GM21528 (cell line): ENCODE data around the gene VDR.

Experiments
- ATAC-seq: cut with Tn5 transposase; IDR thresholded peaks from one replicate; pipeline ENCODE4 v1.9.1; 2021; ENCODE audit warnings: mild to moderate bottlenecking, moderate library complexity; ENCODE audit not compliant: unreplicated experiment, low FRiP score

The VDR gene

DNA sequence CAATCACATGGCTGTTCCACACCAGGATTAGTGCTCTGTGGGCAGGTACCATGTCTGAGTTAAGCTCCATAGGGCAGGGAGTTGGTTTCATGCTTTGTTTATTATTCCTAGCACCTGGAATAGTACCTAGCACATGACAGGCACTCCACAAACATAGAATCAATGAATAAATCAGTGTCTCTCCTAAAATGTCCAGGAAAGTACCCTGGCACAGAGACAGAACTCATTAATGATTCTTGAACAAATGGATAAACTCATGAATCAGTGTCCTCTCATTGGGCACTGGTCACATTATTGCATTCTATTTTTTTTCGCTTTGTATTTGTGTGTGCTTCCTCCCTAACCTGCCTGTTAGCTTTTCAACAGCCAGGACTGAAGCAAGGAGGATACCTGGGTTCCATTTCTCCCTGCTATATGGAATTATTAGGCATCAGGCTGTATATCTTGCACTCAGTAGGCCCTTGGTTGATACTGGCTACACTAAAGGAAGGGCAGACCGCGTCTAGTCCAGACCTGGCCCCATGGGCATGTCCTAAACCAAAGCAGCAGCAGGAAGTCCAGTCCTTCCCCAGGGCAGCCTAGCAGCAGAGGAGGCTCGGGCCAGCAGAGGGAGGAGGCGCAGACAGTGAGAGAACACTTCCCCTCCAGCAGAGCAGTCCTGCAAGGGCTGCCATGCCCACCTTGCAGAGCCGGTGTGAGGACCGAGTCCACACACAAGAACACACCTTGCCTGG lies 103.5 kb downstream of the VDR start:
- ATAC-seq: no peak

DNA sequence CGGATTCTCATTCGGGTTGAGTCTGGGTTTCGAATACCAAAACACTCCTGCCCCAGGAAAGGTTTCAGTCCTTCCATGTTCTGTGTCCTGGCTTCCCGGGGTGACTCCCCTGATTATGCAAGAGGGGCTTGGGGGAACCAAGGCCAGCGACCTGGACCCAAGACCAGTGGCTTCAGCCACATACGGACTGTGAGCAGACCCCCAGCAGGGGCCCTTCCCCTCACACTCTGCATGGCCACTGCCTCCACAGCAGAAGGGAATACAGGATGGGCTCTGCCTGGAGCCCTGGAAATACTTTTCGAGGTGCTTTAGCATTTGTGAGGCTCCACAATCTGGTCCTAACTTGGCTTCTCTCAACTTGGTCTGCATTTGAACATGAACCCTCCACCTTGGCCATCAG lies 104.2 kb downstream of the VDR start:
- ATAC-seq: no peak

DNA sequence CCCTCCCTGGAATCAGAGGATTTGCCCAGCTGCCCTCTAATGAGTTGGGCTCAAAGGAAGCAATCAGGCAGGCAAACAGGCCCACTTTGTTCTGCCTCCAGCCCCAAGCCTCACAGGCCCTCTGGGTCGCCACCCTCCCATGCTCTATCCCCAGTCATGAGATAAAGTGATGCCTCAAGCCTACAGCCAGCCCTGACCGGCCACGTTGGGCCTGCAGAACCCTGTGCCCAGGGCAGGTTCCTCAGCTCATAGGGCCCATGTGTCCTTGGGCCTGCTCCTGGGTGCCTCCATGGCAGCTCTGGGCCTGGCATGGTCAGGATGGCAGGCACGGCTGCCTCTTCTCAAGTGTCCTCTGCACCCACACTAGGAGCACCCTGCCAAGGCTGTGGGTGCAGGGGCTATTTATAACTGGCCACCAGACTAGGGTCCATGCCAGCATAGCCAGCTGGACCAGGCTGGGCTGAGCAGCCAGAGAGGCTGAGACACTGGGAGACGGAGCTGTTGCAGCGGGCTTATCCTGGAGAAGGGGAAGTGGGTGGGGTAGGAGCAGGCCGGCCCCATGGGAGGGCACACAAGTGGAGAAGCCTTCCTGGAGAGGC lies 105.3 kb downstream of the VDR start:
- ATAC-seq: no peak

DNA sequence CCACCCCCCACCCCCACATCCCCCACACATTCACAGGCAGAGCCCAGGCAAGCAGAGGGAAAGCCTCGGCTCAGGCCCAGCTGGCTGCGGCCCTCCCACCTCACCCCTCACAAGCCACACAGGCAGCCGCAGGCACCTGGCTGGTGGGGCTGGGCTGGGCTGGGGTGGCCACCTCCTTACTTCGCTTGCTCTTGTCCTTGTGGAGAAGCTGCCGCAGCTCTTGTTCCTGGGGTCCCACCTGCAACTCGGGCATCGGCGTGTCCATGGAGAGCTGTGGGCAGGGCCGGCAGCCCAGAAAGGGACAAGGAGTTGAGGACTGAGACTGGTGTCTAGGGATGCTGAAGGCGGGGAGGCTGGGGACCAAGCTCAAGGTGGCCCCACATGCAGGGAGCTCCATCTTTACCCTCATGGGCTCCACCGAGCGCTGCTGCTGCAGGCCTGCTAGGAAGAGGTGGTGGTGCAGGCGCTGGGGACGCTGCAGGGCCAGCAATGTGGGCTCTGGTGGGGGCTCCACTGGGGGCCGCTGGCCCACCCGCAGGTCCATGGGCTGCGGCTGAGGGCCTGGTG lies 106.3 kb downstream of the VDR start:
- no peak for ATAC-seq

DNA sequence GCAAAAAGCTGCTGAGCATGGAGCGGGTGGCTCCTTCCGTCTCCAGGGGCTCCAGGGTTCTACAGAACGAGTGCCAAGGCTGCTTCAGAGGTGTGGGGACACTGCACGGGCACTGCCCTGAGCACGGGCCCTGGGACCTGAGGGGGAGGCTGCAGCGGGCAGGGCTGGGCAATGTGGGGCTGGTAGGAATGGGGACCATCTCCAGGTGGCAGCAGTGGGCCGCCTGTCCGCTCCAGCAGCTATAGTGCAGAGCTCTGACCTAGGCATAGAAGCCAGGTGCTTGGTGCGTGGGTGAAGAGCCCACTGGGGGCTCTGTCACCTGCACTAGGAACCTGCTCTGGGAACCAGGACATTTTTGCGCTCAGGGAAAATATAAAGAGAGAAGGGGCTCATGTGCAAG lies 107.4 kb downstream of the VDR start:
- ATAC-seq: no peak

DNA sequence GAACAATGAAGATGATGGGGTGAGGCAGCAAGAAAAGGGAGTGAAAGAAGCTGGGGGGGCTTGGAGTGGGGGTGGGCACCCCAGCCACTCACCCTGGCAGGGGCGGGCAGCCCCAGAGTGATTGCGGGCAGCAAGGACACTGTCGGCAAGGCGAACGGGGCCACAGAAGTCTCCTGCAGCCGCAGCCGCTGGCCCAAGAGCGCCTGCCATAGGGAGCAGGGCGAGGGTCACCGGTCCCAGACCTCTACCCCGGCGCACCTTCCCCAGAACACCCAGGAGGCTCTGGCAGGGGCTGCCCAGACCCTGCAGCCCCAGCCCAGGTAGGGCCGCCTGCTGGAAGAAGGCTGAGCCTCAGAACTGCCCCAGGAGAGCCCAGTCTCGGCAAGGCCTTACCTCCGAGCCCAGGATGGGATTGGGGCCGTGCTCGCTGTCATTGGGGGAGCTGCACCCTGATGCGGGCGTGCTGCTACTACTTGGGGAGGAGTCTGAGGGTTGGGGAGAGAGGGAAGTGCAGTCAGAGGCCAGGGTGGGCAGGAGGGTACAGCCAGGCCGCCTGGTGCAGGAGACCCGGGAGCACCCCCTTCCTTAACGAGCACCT lies 108.9 kb downstream of the VDR start:
- no peak for ATAC-seq

DNA sequence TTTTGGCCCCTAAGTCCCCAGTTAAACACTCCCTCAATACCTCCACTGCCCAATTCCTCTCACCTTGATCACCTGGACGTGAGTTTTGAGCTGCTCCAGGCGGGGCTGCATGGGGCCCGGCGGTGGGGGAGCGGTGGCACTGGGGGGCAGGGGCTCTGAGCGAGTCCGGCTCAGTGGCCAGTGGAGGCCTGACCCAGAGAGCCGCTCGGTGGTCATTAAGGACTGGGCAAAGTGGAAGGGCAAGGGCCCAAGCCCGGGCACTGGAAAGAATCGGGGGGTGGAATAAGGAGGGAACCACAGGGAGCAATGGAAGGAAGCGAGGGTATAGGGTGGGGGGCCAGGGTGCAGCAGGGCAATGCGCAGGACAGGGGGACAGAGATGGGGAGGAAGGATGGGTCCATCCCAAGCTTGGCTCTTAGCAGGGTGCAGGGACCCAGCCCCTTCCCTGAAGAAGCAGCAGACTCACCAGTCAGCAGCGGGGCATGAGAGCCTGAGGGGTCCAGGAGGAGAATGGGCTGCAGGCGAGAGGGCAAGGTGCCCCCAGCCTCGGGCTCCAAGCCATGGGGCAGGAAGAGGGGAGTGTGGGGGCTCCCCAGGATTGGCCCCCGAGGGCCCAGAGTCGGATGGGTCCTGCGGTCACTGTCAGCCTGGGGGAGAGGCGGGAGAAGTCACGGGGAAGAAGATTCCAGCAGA lies 109.5 kb downstream of the VDR start:
- ATAC-seq: no peak

DNA sequence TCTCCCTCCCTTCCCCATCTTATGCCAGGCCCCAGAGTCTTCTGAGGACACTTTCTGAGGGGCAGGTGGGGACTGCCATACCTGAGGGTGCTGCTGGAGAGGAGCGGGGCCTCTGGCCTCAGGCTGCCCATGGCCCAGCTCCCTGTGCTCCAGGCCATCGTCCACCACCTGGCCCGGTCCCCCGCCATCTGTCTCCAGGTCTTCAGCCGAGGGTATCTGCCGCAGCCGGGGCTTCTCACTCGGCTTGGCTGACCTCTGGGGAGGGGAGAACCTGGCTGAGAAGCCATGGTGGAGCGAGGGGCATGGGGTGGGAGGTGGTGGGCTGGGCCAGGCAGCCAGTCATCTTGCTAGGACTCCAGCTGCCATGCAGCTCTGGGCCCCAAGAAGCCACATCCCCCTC lies 110.1 kb downstream of the VDR start:
- ATAC-seq: no peak

DNA sequence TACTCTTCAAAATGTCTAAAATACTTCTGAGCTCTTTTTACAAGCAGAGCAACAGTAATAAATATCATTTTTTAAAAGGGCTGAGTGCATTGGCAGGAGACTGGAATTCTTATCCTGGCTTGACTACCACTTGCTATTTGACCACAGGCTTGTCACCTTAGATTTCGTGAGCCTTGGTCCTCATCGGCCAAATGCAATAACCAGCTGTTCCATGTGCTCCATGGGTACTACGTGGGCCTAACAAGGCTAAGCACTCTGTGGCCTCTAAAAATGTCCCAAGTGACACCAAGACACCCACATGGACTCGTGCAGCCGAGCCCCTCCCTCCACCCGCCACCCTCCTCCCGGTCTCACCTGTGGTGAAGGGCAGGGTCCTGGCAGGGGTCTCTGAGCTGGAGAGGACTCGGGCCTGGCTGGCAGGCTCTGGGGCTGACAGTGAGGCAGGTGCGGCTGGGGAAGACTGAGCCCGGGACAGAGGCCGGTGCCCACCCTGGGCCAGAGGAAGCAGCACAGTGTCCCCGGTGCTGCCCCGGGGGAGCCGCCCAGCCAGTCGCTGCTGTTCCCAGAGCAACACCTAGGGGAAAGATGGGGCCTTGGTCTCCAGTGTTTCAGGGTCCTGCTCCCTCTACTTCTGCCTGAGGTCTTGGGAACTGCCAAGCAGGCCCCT lies 111.6 kb downstream of the VDR start:
- ATAC-seq: no peak

DNA sequence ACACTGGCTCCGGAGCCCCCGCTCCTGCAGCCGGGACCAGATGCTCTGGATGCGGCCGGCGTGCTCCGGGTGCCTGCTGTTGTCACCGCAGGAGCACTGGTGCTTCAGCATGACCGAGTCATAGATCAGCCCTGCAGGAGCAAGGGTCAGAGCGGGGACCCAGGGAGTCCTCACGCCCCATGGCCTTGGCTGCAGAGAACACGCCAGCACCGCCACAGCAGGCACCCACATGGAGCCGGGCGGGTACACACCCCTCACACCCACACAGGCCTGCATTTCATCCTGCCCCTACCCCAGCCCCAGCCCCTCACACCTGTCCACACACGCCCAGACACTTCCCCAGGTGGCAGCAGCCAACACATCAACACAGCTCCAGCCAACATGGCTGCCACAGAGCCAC lies 112.9 kb downstream of the VDR start:
- ATAC-seq: no peak
